Smooth muscle cell (in vitro differentiated cells): ENCODE measurements around the gene NDUFS6. TPM values are rescaled to one million over a fixed set of nuclear protein-coding genes. Genes with fewer than 3 reads are reported as not detected.

Experiments used
- DNase-seq: peaks from one replicate; lab custom pipeline; 2025; ENCODE audit not compliant: unreplicated experiment; lab: John Stamatoyannopoulos, UW
- H2AFZ ChIP-seq: fragments of 200-600 bp; sonication (generic); 2 replicates; pipeline ENCODE4 v1.6.0; 2016; ENCODE audit warnings: antibody characterized with exemption, low read depth, mild to moderate bottlenecking
- H3F3A ChIP-seq: fragments of 200-600 bp; sonication (generic); 2 replicates; pipeline ENCODE4 v1.6.0; 2017; ENCODE audit warnings: antibody characterized with exemption, low read depth
- H3K27ac ChIP-seq: fragments of 200-600 bp; sonication (generic); 2 replicates; pipeline ENCODE4 v1.5.1; 2016; ENCODE audit warnings: low read depth, mild to moderate bottlenecking
- H3K27me3 ChIP-seq: fragments of 200-600 bp; sonication (generic); 2 replicates; pipeline ENCODE4 v1.6.1; 2016; ENCODE audit warnings: low read depth, mild to moderate bottlenecking
- H3K36me3 ChIP-seq: fragments of 200-600 bp; sonication (generic); 2 replicates; pipeline ENCODE4 v1.5.1; 2016; ENCODE audit warnings: low read depth
- H3K4me1 ChIP-seq: fragments of 200-600 bp; sonication (generic); 2 replicates; pipeline ENCODE4 v1.5.1; 2016; ENCODE audit warnings: low read depth
- H3K4me2 ChIP-seq: fragments of 200-600 bp; sonication (generic); 2 replicates; pipeline ENCODE4 v1.6.0; 2016; ENCODE audit warnings: mild to moderate bottlenecking
- H3K4me3 ChIP-seq: fragments of 200-600 bp; sonication (generic); 2 replicates; pipeline ENCODE4 v1.5.1; 2016; ENCODE audit warnings: mild to moderate bottlenecking
- H3K79me2 ChIP-seq: fragments of 200-600 bp; sonication (generic); 2 replicates; pipeline ENCODE4 v1.6.0; 2016; ENCODE audit warnings: low read depth, mild to moderate bottlenecking
- H3K9ac ChIP-seq: fragments of 200-600 bp; sonication (generic); 2 replicates; pipeline ENCODE4 v1.6.0; 2016; ENCODE audit warnings: low read depth
- H3K9me3 ChIP-seq: fragments of 200-600 bp; sonication (generic); replicated peaks from 2 replicates; pipeline ENCODE4 v1.5.1; 2016; ENCODE audit warnings: low read depth
- H4K20me1 ChIP-seq: fragments of 200-600 bp; sonication (generic); 2 replicates; pipeline ENCODE4 v1.6.0; 2016; ENCODE audit warnings: low read depth
- WGBS: methylation state at CpG from one replicate; pipeline ENCODE4 v1.1.7; 2016; ENCODE audit warnings: low lambda C conversion rate; 5-methylcytosine and 5-hydroxymethylcytosine counted together
- polyA plus RNA-seq: library from polyadenylated mRNA; unstranded; fragments of >200 nt; fragmentation: Nextera tagmentation; extraction: Ambion mirVana; gene quantifications from 2 replicates; pipeline ENCODE4 v1.2.1, GENCODE V29; 2016
- total RNA-seq: library from RNA; depleted of rRNA; stranded (reverse); fragments of >200 nt; gene quantifications from 2 replicates; pipeline ENCODE4 v1.2.3, GENCODE V29; 2014
- TF ChIP-seq, protein P1 (sequence below): fragments of 200-600 bp; sonication (generic); IDR thresholded peaks from 2 replicates; pipeline ENCODE4 v1.5.1; 2017; ENCODE audit warnings: borderline replicate concordance, mild to moderate bottlenecking, antibody characterized with exemption; ENCODE audit not compliant: insufficient read depth, poor library complexity, severe bottlenecking

Gene NDUFS6
- total and polyA plus RNA-seq, 2 experiments from 2014 or later = 50.8 to 146 TPM

DNA sequence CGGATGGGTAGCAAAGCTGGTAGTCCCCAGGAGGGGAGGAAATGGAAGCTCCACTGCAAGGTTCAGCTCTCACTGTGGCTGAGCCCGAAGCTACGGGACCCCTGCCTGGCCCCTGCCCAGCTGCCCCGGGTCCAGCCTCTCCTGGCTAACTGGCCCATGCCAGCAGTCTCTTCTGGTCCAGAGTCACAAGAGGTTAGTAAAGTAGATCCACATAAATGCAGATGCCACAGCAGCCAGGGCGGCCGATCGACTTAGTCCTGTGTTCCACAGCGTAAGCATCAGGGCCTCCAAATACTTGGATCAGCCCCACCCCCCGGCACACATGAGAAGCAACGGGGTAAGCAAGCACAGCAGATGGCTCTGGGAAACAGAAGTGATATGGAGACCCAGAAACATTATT, 43.7 kb upstream of the NDUFS6 start:
- no peaks in the 10 kb centered on the region for H3K4me1 ChIP-seq
- no peak for DNase-seq
- WGBS = 87% methylated on average over 10 of the region's 10 CpGs

DNA sequence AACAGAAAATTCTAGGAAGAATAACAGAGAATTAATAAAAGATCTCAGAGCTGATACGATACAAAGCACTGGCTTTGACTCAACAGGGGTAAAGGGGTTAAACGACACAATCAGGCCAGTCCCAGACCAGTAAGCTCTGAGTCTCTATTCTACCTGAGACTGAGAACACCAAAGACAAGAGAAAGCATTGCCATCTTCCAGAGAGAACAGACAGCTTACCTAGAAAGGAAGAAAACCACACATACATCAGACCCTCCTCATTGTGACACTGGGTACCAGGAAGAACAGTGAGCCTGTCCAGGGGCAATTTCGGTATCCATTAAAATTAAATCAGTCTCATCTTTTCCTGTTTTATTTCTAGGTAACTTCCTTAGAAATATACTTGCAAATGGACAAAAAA, 42.6 kb upstream of the NDUFS6 start:
- H3K4me1 ChIP-seq = no peaks in the 10 kb centered on the region
- no peak overlapping the region for H3K27ac ChIP-seq
- no peak overlapping the region for H3K4me3 ChIP-seq
- WGBS = 64% methylated on average over 3 of the region's 3 CpGs
- no peaks in the 10 kb centered on the region for H3K27me3 ChIP-seq
- no peak overlapping the region for H3K9ac ChIP-seq
- no peak for DNase-seq
- no peak overlapping the region for H2AFZ ChIP-seq
- no peaks in the 10 kb centered on the region for H3K36me3 ChIP-seq
- no peaks in the 10 kb centered on the region for H3K9me3 ChIP-seq
- TF ChIP-seq, protein P1, sequence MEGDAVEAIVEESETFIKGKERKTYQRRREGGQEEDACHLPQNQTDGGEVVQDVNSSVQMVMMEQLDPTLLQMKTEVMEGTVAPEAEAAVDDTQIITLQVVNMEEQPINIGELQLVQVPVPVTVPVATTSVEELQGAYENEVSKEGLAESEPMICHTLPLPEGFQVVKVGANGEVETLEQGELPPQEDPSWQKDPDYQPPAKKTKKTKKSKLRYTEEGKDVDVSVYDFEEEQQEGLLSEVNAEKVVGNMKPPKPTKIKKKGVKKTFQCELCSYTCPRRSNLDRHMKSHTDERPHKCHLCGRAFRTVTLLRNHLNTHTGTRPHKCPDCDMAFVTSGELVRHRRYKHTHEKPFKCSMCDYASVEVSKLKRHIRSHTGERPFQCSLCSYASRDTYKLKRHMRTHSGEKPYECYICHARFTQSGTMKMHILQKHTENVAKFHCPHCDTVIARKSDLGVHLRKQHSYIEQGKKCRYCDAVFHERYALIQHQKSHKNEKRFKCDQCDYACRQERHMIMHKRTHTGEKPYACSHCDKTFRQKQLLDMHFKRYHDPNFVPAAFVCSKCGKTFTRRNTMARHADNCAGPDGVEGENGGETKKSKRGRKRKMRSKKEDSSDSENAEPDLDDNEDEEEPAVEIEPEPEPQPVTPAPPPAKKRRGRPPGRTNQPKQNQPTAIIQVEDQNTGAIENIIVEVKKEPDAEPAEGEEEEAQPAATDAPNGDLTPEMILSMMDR = no peak
- H4K20me1 ChIP-seq = no peaks in the 10 kb centered on the region
- no peaks in the 10 kb centered on the region for H3F3A ChIP-seq
- H3K79me2 ChIP-seq = no peaks in the 10 kb centered on the region
- no peak overlapping the region for H3K4me2 ChIP-seq

More for the DNA sequence above, 43.7 kb upstream of the NDUFS6 start:
- H2AFZ ChIP-seq = no peak overlapping the region
- no peak overlapping the region for H3K27ac ChIP-seq
- H3K9me3 ChIP-seq = no peaks in the 10 kb centered on the region
- H3K36me3 ChIP-seq = no peaks in the 10 kb centered on the region
- no peaks in the 10 kb centered on the region for H3F3A ChIP-seq
- TF ChIP-seq, protein P1 = no peak
- H3K27me3 ChIP-seq = no peaks in the 10 kb centered on the region
- no peak overlapping the region for H3K9ac ChIP-seq
- H3K4me2 ChIP-seq = no peak overlapping the region
- H3K4me3 ChIP-seq = no peak overlapping the region
- H4K20me1 ChIP-seq = no peaks in the 10 kb centered on the region
- no peaks in the 10 kb centered on the region for H3K79me2 ChIP-seq

DNA sequence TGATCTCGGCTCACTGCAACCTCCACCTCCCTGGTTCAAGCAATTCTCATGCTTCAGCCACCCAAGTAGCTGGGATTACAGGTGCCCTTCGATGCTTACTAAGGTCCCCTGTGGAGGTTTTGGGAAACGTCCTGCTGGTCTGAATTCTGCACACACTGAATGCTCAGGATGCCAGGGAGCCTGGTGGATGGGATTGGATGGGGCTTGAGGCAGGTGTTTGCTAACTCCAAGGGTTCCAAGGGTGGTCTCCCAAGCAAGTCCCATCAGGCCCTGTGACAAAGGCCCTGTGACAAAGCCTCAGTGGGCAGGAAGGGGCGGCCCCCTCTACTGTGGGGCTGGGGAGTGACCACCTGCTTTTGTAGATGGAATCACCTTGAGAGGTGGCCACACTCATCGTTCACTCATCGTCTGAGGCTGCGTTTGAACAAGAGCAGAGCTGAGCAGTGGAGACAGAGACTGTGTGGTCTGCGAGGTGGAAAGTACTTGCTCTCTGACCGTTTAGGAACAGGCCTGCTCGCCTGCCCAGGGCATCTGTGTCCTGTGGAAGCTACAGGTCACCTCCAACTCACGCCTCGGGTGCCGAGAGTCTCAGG, 41.7 kb upstream of the NDUFS6 start:
- no peak overlapping the region for H3K4me3 ChIP-seq
- H4K20me1 ChIP-seq = no peaks in the 10 kb centered on the region
- no peak overlapping the region for H3K4me2 ChIP-seq
- TF ChIP-seq, protein P1 = no peak
- no peaks in the 10 kb centered on the region for H3K27me3 ChIP-seq
- no peaks in the 10 kb centered on the region for H3K36me3 ChIP-seq
- H3K27ac ChIP-seq = no peak overlapping the region
- no peak overlapping the region for H3K9ac ChIP-seq
- no peaks in the 10 kb centered on the region for H3K9me3 ChIP-seq
- 81% methylated on average over 13 of the region's 13 CpGs for WGBS
- no peak for DNase-seq
- H3K79me2 ChIP-seq = no peaks in the 10 kb centered on the region
- H3F3A ChIP-seq = no peaks in the 10 kb centered on the region
- H2AFZ ChIP-seq = no peak overlapping the region
- H3K4me1 ChIP-seq = no peaks in the 10 kb centered on the region

DNA sequence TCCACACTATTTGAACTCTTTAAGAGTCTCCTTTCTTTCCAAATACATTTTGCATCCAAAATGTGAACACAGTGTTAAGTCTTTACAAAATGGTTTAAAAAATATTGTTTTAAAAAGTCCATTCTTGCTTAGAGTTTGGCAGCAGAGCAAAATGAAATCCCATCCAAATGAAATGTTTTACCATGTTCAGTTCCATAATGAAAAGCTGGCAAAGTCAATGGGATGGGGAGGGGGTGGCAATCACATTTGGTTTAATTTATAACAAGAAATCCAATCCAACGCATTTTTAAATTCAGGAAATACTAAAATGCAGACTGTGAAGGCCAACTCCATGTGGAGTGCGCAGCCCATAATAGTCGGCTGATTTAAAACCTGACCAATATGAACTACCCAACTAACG, 41.0 kb upstream of the NDUFS6 start:
- no peak overlapping the region for H3K4me3 ChIP-seq
- TF ChIP-seq, protein P1 = no peak

More for the DNA sequence above, 41.0 kb upstream of the NDUFS6 start:
- Histone ChIP-seq H3K4me1 (no peaks in the 10 kb centered on the region), H3K4me2 (no peak overlapping the region), H3K27ac (no peak overlapping the region), H3F3A (no peaks in the 10 kb centered on the region), H3K27me3 (no peaks in the 10 kb centered on the region), H3K36me3 (no peaks in the 10 kb centered on the region), H2AFZ (no peak overlapping the region), H3K9me3 (no peaks in the 10 kb centered on the region), H4K20me1 (no peaks in the 10 kb centered on the region), H3K9ac (no peak overlapping the region), H3K79me2 (no peaks in the 10 kb centered on the region)
- 97% methylated on average over 4 of the region's 4 CpGs for WGBS
- DNase-seq = no peak
